ENCODE measurements around the gene GCNT3.

Gene GCNT3

GRCh38 chr15:59668556-59668955 is 57.0 kb downstream of the GCNT3 start:
- no peak for DNase-seq (ENCODE audit: extremely low read depth, low read depth)
- TF ChIP-seq, protein P1, sequence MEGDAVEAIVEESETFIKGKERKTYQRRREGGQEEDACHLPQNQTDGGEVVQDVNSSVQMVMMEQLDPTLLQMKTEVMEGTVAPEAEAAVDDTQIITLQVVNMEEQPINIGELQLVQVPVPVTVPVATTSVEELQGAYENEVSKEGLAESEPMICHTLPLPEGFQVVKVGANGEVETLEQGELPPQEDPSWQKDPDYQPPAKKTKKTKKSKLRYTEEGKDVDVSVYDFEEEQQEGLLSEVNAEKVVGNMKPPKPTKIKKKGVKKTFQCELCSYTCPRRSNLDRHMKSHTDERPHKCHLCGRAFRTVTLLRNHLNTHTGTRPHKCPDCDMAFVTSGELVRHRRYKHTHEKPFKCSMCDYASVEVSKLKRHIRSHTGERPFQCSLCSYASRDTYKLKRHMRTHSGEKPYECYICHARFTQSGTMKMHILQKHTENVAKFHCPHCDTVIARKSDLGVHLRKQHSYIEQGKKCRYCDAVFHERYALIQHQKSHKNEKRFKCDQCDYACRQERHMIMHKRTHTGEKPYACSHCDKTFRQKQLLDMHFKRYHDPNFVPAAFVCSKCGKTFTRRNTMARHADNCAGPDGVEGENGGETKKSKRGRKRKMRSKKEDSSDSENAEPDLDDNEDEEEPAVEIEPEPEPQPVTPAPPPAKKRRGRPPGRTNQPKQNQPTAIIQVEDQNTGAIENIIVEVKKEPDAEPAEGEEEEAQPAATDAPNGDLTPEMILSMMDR (IDR thresholded peaks at IDR 0.05; ENCODE audit: low read depth, low read length): no peak
